HG02885 (cell line): ENCODE measurements around the gene SH3BP5.
A peak's percentile ranks its signal among the peaks of the same experiment; 100 is the strongest.

Experiments used
- ATAC-seq: cut with Tn5 transposase; IDR thresholded peaks from one replicate; pipeline ENCODE4 v1.9.1; 2021; ENCODE audit warnings: mild to moderate bottlenecking; ENCODE audit not compliant: unreplicated experiment, poor library complexity

Gene SH3BP5

DNA sequence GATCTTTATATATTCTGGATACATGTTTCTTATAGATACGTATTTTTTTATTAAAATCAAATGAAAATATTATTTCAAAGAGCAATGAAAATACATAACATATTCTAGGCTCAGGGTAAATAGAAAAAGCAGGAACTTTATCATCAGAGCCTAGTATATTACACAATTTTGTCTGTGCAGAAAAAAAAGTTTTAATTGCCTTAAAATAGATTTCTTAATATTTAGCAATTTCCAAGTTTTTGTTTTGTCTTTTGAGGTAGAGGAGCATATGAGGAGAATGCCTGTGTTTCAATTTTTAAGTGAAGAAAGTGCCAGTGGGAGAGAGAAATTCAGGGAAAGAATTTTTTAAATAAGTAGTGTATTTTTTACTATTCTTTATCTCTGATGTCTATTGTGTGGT lies 115.9 kb downstream of the SH3BP5 start:
- ATAC-seq: no peak

DNA sequence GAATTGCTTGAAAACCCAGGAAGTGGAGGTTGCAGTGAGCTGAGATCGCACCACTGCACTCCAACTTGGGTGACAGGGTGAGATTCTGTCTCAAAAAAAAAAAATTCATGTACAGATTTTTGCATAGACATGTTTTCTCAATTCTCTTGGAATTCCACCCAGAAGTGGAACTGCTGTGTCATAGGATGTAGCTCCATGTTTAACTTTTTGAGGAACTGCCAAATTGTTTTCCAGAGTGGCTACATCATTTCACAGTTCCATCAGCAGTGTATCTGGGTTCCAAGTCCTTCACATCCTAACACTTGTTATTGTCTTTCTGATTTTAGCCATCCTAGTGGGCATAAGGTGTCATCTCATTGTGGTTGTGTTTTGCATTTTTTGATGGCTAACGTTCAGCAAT lies 116.4 kb downstream of the SH3BP5 start:
- ATAC-seq: no peak

DNA sequence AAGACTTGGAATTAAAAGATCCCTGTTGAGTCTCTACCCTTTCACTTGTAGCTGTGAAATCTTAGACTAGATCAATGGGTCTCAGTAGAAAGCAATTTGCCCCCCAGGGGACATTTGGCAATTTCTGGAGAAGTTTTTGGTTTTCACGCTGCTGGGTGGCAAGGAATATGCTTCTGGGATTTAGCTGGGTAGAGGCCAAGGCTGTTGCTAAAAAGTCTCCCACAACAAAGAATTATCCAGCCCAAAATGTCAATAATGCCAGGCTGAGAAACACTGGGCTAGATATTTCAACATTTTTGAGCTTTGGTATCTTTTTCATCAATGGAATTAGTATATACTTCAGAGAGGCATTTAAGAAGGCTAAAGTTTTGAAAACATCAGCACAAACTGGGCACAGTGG lies 117.6 kb downstream of the SH3BP5 start:
- no peak for ATAC-seq

- no peak for ATAC-seq
Measured at GRCh38 chr3:15211937-15212336, 120.4 kb downstream of the SH3BP5 start.

GRCh38 chr3:15207836-15208504 lies 124.4 kb downstream of the SH3BP5 start:
- ATAC-seq: no peak

- peak; percentile 35 for ATAC-seq
Measured at GRCh38 chr3:15206662-15207576, 125.5 kb downstream of the SH3BP5 start.

DNA sequence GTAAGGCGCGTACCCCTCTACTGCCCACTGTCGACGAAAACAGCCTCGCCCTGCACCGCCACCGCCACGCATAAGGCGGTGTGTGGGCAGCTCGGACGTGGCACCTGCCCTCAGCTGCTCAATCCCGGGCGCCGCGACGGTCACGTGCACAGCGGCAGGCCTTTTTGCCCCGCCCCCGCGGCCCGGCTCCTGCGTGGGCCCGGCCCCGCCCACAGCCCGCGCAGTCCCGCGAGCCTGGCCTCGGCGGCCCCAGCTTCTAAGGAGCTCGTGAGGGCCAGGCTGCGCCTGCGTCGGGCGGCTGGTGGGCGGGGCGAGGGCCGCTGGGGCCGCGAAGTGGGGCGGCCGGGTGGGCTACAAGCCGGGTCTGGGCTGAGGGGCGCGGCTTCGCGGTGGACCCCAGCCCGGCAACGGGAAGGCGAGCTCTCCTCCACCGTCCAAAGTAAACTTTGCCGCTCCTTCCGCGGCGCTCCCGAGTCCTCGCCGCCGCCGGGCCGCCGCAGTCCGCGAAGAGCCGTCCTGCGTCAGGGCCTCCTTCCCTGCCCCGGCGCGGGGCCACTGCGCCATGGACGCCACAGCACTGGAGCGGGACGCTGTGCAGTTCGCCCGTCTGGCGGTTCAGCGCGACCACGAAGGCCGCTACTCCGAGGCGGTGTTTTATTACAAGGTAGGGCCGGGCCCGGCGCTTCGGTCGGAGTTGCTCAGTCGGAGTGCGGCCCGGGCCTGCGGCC lies 126.3 kb downstream of the SH3BP5 start, which contains the start of gene CAPN7:
Gene CAPN7, plus strand, starts transcription at position 313 of the 728 bp plus-strand sequence. Its CDS starts 250 bp downstream, at position 563.
- ATAC-seq: peak; percentile 88

- no peak for ATAC-seq
Measured at GRCh38 chr3:15205482-15205933, 126.9 kb downstream of the SH3BP5 start.
